HepG2 (cell line): ENCODE data around the gene ARHGAP29. TPM values are rescaled to one million over a fixed set of nuclear protein-coding genes. Genes with fewer than 3 reads are reported as not detected.

Experiments
- ARID3A ChIP-seq: IDR thresholded peaks from 2 replicates; pipeline ENCODE4 v1.6.1; 2012; ENCODE audit warnings: low read depth, low read length, improper control_type of control experiment
- NFRKB ChIP-seq: fragments of 450-650 bp; IDR thresholded peaks from 2 replicates; pipeline ENCODE4 v1.6.1; 2017
- PITX1 ChIP-seq: sonication (generic); formaldehyde crosslinking; IDR thresholded peaks from 2 replicates; pipeline ENCODE4 v1.5.1; 2020; ENCODE audit warnings: mild to moderate bottlenecking, missing genetic modification reagents
- RERE ChIP-seq: IDR thresholded peaks from 2 replicates; pipeline ENCODE4 v1.6.1; 2016; ENCODE audit warnings: low read depth, missing genetic modification reagents, missing compliant biosample characterization
- ZBED4 ChIP-seq: sonication (generic); formaldehyde crosslinking; IDR thresholded peaks from 2 replicates; pipeline ENCODE4 v1.4.0; 2020; ENCODE audit warnings: missing genetic modification reagents, borderline replicate concordance
- ZNF275 ChIP-seq: sonication (generic); formaldehyde crosslinking; IDR thresholded peaks from 2 replicates; pipeline ENCODE4 v1.8.0; 2022; ENCODE audit warnings: missing genetic modification reagents, mild to moderate bottlenecking, inconsistent platforms, borderline replicate concordance
- ZNF589 ChIP-seq: sonication (generic); formaldehyde crosslinking; conservative IDR thresholded peaks from 2 replicates; pipeline ENCODE4 v1.8.0; 2022; ENCODE audit warnings: mild to moderate bottlenecking, moderate library complexity, missing genetic modification reagents
- ZNF713 ChIP-seq: sonication (generic); formaldehyde crosslinking; IDR thresholded peaks from 2 replicates; pipeline ENCODE4 v1.4.0; 2020; ENCODE audit warnings: mild to moderate bottlenecking, missing genetic modification reagents
- ZNF878 ChIP-seq: sonication (generic); formaldehyde crosslinking; IDR thresholded peaks from 2 replicates; pipeline ENCODE4 v1.8.1; 2023; ENCODE audit warnings: mild to moderate bottlenecking, missing genetic modification reagents, moderate library complexity
- ZSCAN5A ChIP-seq: sonication (generic); formaldehyde crosslinking; IDR thresholded peaks from 2 replicates; pipeline ENCODE4 v1.8.0; 2022; ENCODE audit warnings: mild to moderate bottlenecking, missing genetic modification reagents, borderline replicate concordance
- polyA plus RNA-seq, 8 experiments: library from polyadenylated mRNA; depleted of rRNA in 3 of 8; stranded (reverse) in 7 of 8; unstranded in 1 of 8; fragments of >200 nt; fragmentation: Illumina TruSeq in 4 of 8; extraction: Trizol in 4 of 8; gene quantifications; 2 replicates each; pipeline versions ENCODE4 v1.2.1 to v1.2.3, GENCODE V29; 2011 to 2016; ENCODE audit warnings: low read depth in 4 of 8, missing spikeins in 1 of 8, mixed read lengths in 1 of 8; ENCODE audit not compliant: insufficient read depth in 1 of 8
- total RNA-seq, 5 experiments: library from RNA; depleted of rRNA; stranded (reverse); fragments of >200 nt; fragmentation: Illumina TruSeq; extraction: Trizol; gene quantifications; 2 replicates each; pipeline ENCODE4 v1.2.3, GENCODE V29; 2016; ENCODE audit warnings: low read depth in 1 of 5

Gene ARHGAP29
- total and polyA plus RNA-seq, 2 of the 13 experiments (the other 11 are each of a cell fraction or from before 2014, with no cell fraction given): 12.8 to 18.3 TPM

- TF ChIP-seq ZNF275 (CRISPR knock-in tag): no peak
- TF ChIP-seq ZNF589 (CRISPR knock-in tag): no peak
- no peak for TF ChIP-seq ZNF713 (CRISPR knock-in tag)
- peak; percentile 44; the same call in 1 of the 2 replicates for TF ChIP-seq PITX1
- peak; percentile 58 for TF ChIP-seq RERE (CRISPR knock-in tag)
- peak; percentile 14; the same call in 1 of the 2 replicates for TF ChIP-seq ARID3A
- 0 out of 2 replicates have a peak, but pooled peaks have one; percentile 65 for TF ChIP-seq ZNF878
- TF ChIP-seq ZBED4 (CRISPR knock-in tag): peak; percentile 75; the same call in 1 of the 2 replicates
- peak; percentile 36; the same call in 1 of the 2 replicates for TF ChIP-seq ZSCAN5A (CRISPR knock-in tag)
- TF ChIP-seq NFRKB: no peak
Observed at GRCh38 chr1:94125551-94126514, 111.6 kb downstream of the ARHGAP29 start (continued).
